HFF-Myc (cell line): Measurements from ENCODE around the gene HTD2.

Experiments used
- DNase-seq: peaks from one replicate; pipeline ENCODE4 v3.0.0-alpha.2; 2011; ENCODE audit warnings: low read depth; ENCODE audit errors: extremely low read depth
- H3K4me3 ChIP-seq: replicated peaks from 2 replicates; pipeline ENCODE4 v1.5.1; 2011; ENCODE audit warnings: low read depth, mild to moderate bottlenecking, control low read depth, low read length
- TF ChIP-seq, protein P1 (sequence below): IDR thresholded peaks from 2 replicates; pipeline ENCODE4 v1.5.1; 2012; ENCODE audit warnings: mild to moderate bottlenecking, low read depth, low read length, control low read depth; ENCODE audit errors: missing control alignments

HTD2 gene

DNA sequence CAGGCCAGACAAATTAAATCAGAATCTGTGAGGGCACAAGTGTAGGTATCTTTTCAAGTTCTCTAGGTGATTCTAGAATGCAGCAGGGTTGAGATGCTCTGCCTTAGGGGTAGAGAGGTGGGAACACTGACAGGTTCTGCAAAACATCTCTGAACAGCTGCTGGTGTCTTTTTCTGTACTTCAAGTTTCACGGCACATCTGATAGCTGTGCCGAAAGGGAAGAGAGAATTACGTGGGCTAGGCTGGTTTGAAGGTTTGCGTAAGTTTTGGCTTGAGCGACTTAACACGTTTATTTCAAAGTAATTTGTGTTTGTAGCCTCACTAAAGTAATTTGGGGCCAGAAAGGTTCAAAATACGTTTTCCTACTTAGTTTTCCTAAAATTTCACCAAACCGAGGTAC lies 48.9 kb downstream of the HTD2 start:
- no peak overlapping the region for H3K4me3 ChIP-seq
- DNase-seq = no peak
- TF ChIP-seq, protein P1, sequence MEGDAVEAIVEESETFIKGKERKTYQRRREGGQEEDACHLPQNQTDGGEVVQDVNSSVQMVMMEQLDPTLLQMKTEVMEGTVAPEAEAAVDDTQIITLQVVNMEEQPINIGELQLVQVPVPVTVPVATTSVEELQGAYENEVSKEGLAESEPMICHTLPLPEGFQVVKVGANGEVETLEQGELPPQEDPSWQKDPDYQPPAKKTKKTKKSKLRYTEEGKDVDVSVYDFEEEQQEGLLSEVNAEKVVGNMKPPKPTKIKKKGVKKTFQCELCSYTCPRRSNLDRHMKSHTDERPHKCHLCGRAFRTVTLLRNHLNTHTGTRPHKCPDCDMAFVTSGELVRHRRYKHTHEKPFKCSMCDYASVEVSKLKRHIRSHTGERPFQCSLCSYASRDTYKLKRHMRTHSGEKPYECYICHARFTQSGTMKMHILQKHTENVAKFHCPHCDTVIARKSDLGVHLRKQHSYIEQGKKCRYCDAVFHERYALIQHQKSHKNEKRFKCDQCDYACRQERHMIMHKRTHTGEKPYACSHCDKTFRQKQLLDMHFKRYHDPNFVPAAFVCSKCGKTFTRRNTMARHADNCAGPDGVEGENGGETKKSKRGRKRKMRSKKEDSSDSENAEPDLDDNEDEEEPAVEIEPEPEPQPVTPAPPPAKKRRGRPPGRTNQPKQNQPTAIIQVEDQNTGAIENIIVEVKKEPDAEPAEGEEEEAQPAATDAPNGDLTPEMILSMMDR = no peak

DNA sequence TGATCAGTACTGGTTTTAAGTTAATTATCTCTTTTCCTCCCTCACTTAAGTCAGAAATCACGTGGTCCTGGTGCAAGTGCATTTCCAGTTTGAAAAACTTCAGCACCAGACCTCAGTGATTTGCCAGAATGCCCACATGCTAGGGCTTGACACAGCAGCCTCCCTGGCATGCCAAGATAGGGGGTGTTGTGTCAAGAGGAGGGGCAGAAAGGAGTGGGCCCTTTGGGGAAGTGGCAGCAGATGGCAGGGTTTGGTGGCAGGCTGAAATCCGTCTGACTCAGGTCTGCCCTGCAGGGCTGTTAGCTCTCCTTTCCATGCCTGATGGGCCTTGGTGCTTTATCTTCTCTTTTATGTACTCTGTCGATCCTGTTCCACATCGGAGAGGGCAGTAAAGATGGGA lies 49.7 kb downstream of the HTD2 start:
- TF ChIP-seq, protein P1 = no peak
- no peak for DNase-seq
- no peak overlapping the region for H3K4me3 ChIP-seq

DNA sequence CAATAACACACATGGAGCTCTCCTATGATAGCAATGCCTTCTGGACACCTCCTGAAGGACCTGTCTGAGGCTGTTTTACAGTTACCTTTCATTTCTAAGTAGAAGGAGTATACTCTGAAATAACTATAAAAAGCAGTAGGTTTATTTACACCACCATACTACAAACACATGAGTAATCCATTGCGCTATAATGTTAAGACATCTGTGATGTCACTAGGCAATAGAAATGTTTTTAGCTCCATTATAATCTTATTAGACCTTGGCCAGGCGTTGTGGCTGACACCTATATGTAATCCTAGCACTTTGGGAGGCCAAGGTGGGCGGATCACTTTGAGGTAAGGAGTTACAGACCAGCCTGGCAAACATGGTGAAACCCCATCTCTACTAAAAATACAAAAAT lies 51.1 kb downstream of the HTD2 start:
- no peak for DNase-seq
- TF ChIP-seq, protein P1 = no peak
- H3K4me3 ChIP-seq = no peak overlapping the region

DNA sequence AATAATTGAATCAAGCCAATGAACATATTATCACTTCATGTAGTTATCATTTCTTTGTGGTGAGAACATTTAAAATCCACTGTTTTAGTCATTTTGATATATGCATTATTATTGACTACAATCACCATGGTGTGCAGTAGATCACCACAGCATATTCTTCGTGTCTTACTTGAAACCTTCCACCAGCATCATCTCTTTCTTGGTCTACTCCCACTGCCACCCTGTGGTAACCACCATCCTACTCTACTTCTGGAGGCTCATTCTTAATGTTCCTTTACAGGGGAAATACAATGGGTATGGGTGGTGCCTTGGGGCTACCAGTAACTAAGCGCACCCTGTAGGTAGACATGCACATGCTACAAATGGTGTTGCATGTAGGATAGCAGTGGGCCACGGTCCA lies 51.8 kb downstream of the HTD2 start:
- no peak for DNase-seq
- TF ChIP-seq, protein P1 = no peak
- no peak overlapping the region for H3K4me3 ChIP-seq

DNA sequence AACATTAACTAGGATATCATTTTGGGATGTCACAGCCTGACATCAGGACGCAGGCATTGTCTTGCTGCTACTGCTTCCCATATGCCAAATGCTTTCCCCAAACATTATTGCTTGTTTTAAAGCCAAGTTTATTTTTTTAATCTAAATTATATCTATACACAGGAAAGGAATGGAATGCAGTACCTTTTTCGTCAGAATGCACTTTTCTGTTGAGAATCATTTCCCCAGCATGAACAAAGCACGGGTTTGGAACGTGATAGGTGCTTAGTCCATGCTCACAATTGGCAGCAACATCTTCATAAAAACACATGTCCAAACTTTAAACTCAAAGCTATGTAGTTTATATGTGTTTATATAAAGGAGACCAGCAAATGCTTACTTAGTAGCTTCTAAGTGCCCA lies 52.5 kb downstream of the HTD2 start:
- H3K4me3 ChIP-seq = no peak overlapping the region
- TF ChIP-seq, protein P1 = no peak
- DNase-seq = no peak

DNA sequence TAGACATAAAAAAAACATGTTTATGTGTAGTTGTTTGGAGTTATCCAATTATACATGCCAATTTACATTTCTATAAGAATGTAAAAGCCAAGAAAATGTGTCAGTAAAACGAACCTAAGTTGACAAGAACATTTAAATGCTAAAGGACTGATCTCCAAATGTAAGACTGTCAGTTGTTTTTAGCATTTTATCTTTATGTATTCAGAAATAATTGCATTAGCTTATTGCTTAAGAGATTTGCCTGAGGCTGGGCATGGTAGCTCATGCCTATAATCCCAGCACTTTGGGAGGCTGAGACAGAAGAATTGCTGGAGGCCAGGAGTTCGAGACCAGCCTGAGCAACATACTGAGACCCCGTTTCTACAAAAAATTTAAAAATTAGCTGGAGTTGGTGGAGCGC lies 53.3 kb downstream of the HTD2 start:
- no peak overlapping the region for H3K4me3 ChIP-seq
- TF ChIP-seq, protein P1 = no peak
- DNase-seq = no peak

DNA sequence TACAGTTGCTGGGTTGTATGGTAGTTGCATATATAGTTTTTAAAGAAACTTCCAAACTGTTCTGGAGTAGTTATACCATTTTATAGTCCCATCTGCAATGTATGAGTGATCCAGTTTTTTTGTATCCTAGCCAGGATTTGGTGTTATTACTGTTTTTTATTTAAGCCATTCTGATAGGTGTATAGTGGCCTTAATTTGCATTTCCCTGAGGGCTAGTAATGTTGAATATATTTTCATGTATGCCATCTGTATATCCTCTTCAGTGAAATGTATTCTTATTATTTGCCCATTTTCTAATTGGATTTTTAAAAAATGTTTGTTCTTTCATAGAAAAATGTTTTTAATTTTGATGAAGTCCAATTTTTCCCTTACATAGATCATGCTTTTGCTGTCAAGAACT lies 55.5 kb downstream of the HTD2 start:
- no peak overlapping the region for H3K4me3 ChIP-seq
- TF ChIP-seq, protein P1 = no peak
- DNase-seq = no peak
